Fibroblast of lung (primary cell): Measurements from ENCODE around the gene NCOA1. TPM values are rescaled to one million over a fixed set of nuclear protein-coding genes. Genes with fewer than 3 reads are reported as not detected.
A peak's percentile ranks its signal among the peaks of the same experiment; 100 is the strongest.

Experiments
- DNase-seq, 2 donors: peaks; one replicate each; pipeline versions ENCODE4 v3.0.0 to v3.0.0-alpha.2; 2010; ENCODE audit warnings: low read depth in 2 of 2
- H2AFZ ChIP-seq: 2 replicates; pipeline ENCODE4 v1.5.1; 2012; ENCODE audit warnings: low read length, control low read depth, inconsistent platforms
- H3K27ac ChIP-seq: 2 replicates; pipeline ENCODE4 v1.5.1; 2011; ENCODE audit warnings: low read length, control low read depth; ENCODE audit not compliant: insufficient read depth
- H3K27me3 ChIP-seq: 2 replicates; pipeline ENCODE4 v1.5.1; 2011; ENCODE audit warnings: mild to moderate bottlenecking, low read length; ENCODE audit not compliant: control insufficient read depth, insufficient read depth
- H3K36me3 ChIP-seq: 2 replicates; pipeline ENCODE4 v1.5.1; 2011; ENCODE audit warnings: low read length; ENCODE audit not compliant: control insufficient read depth, insufficient read depth
- H3K4me1 ChIP-seq: 2 replicates; pipeline ENCODE4 v1.5.1; 2011; ENCODE audit warnings: low read length; ENCODE audit not compliant: control insufficient read depth, insufficient read depth; ENCODE audit errors: extremely low read depth
- H3K4me2 ChIP-seq: 2 replicates; pipeline ENCODE4 v1.5.1; 2011; ENCODE audit warnings: low read length, control low read depth; ENCODE audit not compliant: insufficient read depth; ENCODE audit errors: extremely low read depth
- H3K4me3 ChIP-seq, 4 experiments: fragments of 200-600 bp in 1 of 4; sonication (generic) in 1 of 4; replicated peaks in 1 of 4; 2 replicates each; pipeline ENCODE4 v1.5.1; 2011 to 2016; ENCODE audit warnings: low read length in 4 of 4, low read depth in 3 of 4, mild to moderate bottlenecking in 3 of 4, control low read depth in 2 of 4, inconsistent platforms in 1 of 4, mixed read lengths in 1 of 4; ENCODE audit not compliant: insufficient read depth in 1 of 4; ENCODE audit errors: control extremely low read depth in 1 of 4
- H3K79me2 ChIP-seq: 2 replicates; pipeline ENCODE4 v1.5.1; 2012; ENCODE audit warnings: mild to moderate bottlenecking, low read length, inconsistent platforms; ENCODE audit not compliant: control insufficient read depth, insufficient read depth
- H3K9ac ChIP-seq: 2 replicates; pipeline ENCODE4 v1.5.1; 2011; ENCODE audit warnings: mild to moderate bottlenecking, low read length, control low read depth; ENCODE audit not compliant: insufficient read depth
- H3K9me3 ChIP-seq: 2 replicates; pipeline ENCODE4 v1.5.1; 2012; ENCODE audit warnings: low read depth, low read length; ENCODE audit not compliant: control insufficient read depth, insufficient read depth
- H4K20me1 ChIP-seq: 2 replicates; pipeline ENCODE4 v1.5.1; 2011; ENCODE audit warnings: low read length; ENCODE audit not compliant: control insufficient read depth, insufficient read depth; ENCODE audit errors: extremely low read depth
- CTCF ChIP-seq, 2 donors: IDR thresholded peaks in 1 of 2; conservative IDR thresholded peaks in 1 of 2; 1 replicate in 1 of 2; 2 replicates in 1 of 2; pipeline ENCODE4 v1.5.1; 2011 to 2012; ENCODE audit warnings: low read length in 2 of 2, control low read depth in 1 of 2, inconsistent platforms in 1 of 2, low read depth in 1 of 2, mild to moderate bottlenecking in 1 of 2
- EZH2 ChIP-seq: IDR thresholded peaks from 2 replicates; pipeline ENCODE4 v1.5.1; 2012; ENCODE audit warnings: low read length, control low read depth, mild to moderate bottlenecking; ENCODE audit errors: missing control alignments
- polyA plus RNA-seq, 2 donors: library from polyadenylated mRNA; depleted of rRNA in 1 of 2; stranded (reverse) in 1 of 2; unstranded in 1 of 2; fragments of >200 nt; gene quantifications; 2 replicates each; pipeline ENCODE4 v1.2.1, GENCODE V29; 2011 to 2012; ENCODE audit warnings: missing spikeins in 1 of 2
- total RNA-seq: library from RNA; depleted of rRNA; stranded (reverse); fragments of >200 nt; gene quantifications from 2 replicates; pipeline ENCODE4 v1.2.1, GENCODE V29; 2014

The NCOA1 gene
- total and polyA plus RNA-seq, 2 donors (not counting 1 experiment from before 2014, with no cell fraction given): 15.5 to 19.8 TPM

GRCh38 chr2:24540011-24540477 lies 49.0 kb downstream of the NCOA1 start:
- Histone ChIP-seq H3K9me3 (no peaks in the 10 kb centered on the region), H4K20me1 (no peaks in the 10 kb centered on the region), H3K4me2 (no peak overlapping the region), H2AFZ (no peak overlapping the region), H3K27me3 (no peaks in the 10 kb centered on the region), H3K9ac (no peak overlapping the region), H3K36me3 (no peaks in the 10 kb centered on the region), H3K4me1 (no peaks in the 10 kb centered on the region), H3K27ac (no peak overlapping the region), H3K4me3 (no peak overlapping the region), H3K79me2 (no peaks in the 10 kb centered on the region)
- no peak for TF ChIP-seq EZH2
- TF ChIP-seq CTCF (conservative IDR thresholded peaks at IDR 0.05 in 1 of 2, IDR thresholded peaks at IDR 0.05 in 1 of 2; ENCODE audit: low read depth in 1 of 2, low read length in 2 of 2): no peak
- DNase-seq: peak in 1 of 2 donors; percentile 6

GRCh38 chr2:24541621-24542020 lies 50.6 kb downstream of the NCOA1 start:
- H3K27me3 ChIP-seq: no peaks in the 10 kb centered on the region

GRCh38 chr2:24542269-24542872 lies 51.3 kb downstream of the NCOA1 start:
- no peak overlapping the region for H3K27ac ChIP-seq
- no peaks in the 10 kb centered on the region for H3K4me1 ChIP-seq
- no peaks in the 10 kb centered on the region for H3K36me3 ChIP-seq
- no peak for DNase-seq
- no peak overlapping the region for H2AFZ ChIP-seq
- H3K9me3 ChIP-seq: no peaks in the 10 kb centered on the region
- no peak overlapping the region for H3K4me3 ChIP-seq
- TF ChIP-seq EZH2 (no peak), CTCF (conservative IDR thresholded peaks at IDR 0.05 in 1 of 2, IDR thresholded peaks at IDR 0.05 in 1 of 2; ENCODE audit: low read depth in 1 of 2, low read length in 2 of 2) (no peak)
- H3K4me2 ChIP-seq: no peak overlapping the region
- H3K27me3 ChIP-seq: no peaks in the 10 kb centered on the region
- no peaks in the 10 kb centered on the region for H4K20me1 ChIP-seq
- H3K79me2 ChIP-seq: no peaks in the 10 kb centered on the region
- no peak overlapping the region for H3K9ac ChIP-seq

More at GRCh38 chr2:24541621-24542020, 50.6 kb downstream of the NCOA1 start:
- no peak overlapping the region for H3K9ac ChIP-seq
- H3K4me1 ChIP-seq: no peaks in the 10 kb centered on the region
- H3K9me3 ChIP-seq: no peaks in the 10 kb centered on the region
- no peaks in the 10 kb centered on the region for H3K36me3 ChIP-seq
- no peak overlapping the region for H3K27ac ChIP-seq
- no peak for TF ChIP-seq CTCF (conservative IDR thresholded peaks at IDR 0.05 in 1 of 2, IDR thresholded peaks at IDR 0.05 in 1 of 2; ENCODE audit: low read depth in 1 of 2, low read length in 2 of 2)
- no peaks in the 10 kb centered on the region for H4K20me1 ChIP-seq
- no peak overlapping the region for H3K4me3 ChIP-seq
- no peaks in the 10 kb centered on the region for H3K79me2 ChIP-seq
- DNase-seq: no peak
- H2AFZ ChIP-seq: no peak overlapping the region
- H3K4me2 ChIP-seq: no peak overlapping the region
